Endodermal cell (in vitro differentiated cells): ENCODE measurements around the gene ASPSCR1. TPM values are rescaled to one million over a fixed set of nuclear protein-coding genes. Genes with fewer than 3 reads are reported as not detected.

Source experiments
- DNase-seq: peaks from one replicate; pipeline ENCODE4 v3.0.0-alpha.2; 2017
- H3K27ac ChIP-seq: 2 replicates; pipeline ENCODE4 v1.5.1; 2013; ENCODE audit warnings: mild to moderate bottlenecking, low read depth, low read length, moderate library complexity
- H3K27me3 ChIP-seq: 2 replicates; pipeline ENCODE4 v1.6.1; 2013; ENCODE audit warnings: mild to moderate bottlenecking, low read length, moderate library complexity; ENCODE audit not compliant: insufficient read depth, control insufficient read depth, poor library complexity, severe bottlenecking
- H3K36me3 ChIP-seq: 2 replicates; pipeline ENCODE4 v1.7.0; 2013; ENCODE audit warnings: mild to moderate bottlenecking, low read length, moderate library complexity; ENCODE audit not compliant: control insufficient read depth, insufficient read depth
- H3K4me1 ChIP-seq: one replicate; pipeline ENCODE4 v1.7.0; 2013; ENCODE audit warnings: low read length; ENCODE audit not compliant: control insufficient read depth, insufficient read depth
- H3K4me3 ChIP-seq: 2 replicates; pipeline ENCODE4 v1.5.1; 2013; ENCODE audit warnings: mild to moderate bottlenecking, low read length, moderate library complexity
- H3K9ac ChIP-seq: 2 replicates; pipeline ENCODE4 v1.6.1; 2013; ENCODE audit warnings: mild to moderate bottlenecking, low read length, moderate library complexity; ENCODE audit not compliant: poor library complexity, severe bottlenecking; ENCODE audit errors: extremely low read depth
- H3K9me3 ChIP-seq: 2 replicates; pipeline ENCODE4 v1.6.1; 2013; ENCODE audit warnings: mild to moderate bottlenecking, low read length, moderate library complexity; ENCODE audit not compliant: control insufficient read depth
- H3K27ac Mint-ChIP-seq: 2 replicates; pipeline ENCODE4 v1.8.0; 2020; ENCODE audit warnings: mixed read lengths
- H3K27me3 Mint-ChIP-seq: 2 replicates; pipeline ENCODE4 v1.8.0; 2021; ENCODE audit warnings: mild to moderate bottlenecking, mixed read lengths; ENCODE audit not compliant: insufficient read depth
- H3K36me3 Mint-ChIP-seq: 2 replicates; pipeline ENCODE4 v1.8.0; 2020; ENCODE audit warnings: low read depth, mixed read lengths
- H3K4me1 Mint-ChIP-seq: 2 replicates; pipeline ENCODE4 v1.8.0; 2020; ENCODE audit warnings: mixed read lengths
- H3K4me3 Mint-ChIP-seq: 2 replicates; pipeline ENCODE4 v1.8.0; 2020; ENCODE audit warnings: mild to moderate bottlenecking, moderate library complexity, mixed read lengths
- H3K9me3 Mint-ChIP-seq: 2 replicates; pipeline ENCODE4 v1.8.0; 2020; ENCODE audit warnings: mild to moderate bottlenecking, mixed read lengths
- WGBS, 2 experiments: methylation state at CpG; one replicate each; pipeline versions ENCODE4 v1.1.5 to v1.1.7; 2013; ENCODE audit warnings: missing lambda C conversion rate in 2 of 2, mixed read lengths in 1 of 2; ENCODE audit not compliant: insufficient coverage in 1 of 2, insufficient read length in 1 of 2; 5-methylcytosine and 5-hydroxymethylcytosine counted together
- total RNA-seq, 2 donors: library from RNA; stranded (reverse); fragmentation: NEBNext Ultra II Directional in 1 of 2; extraction: Animal tissue kit (Norgen Biotek cat#: 25700) in 1 of 2; gene quantifications; 2 replicates in 1 of 2; 3 replicates in 1 of 2; pipeline ENCODE4 v1.2.1, GENCODE V29; 2021
- TF ChIP-seq, protein P1 (sequence below): fragments of 200-600 bp; sonication (generic); conservative IDR thresholded peaks from 2 replicates; pipeline ENCODE4 v1.5.0; 2021; ENCODE audit warnings: antibody characterized with exemption, mild to moderate bottlenecking

Gene ASPSCR1
- total RNA-seq, 2 donors from 2014 or later, result 50.8 to 65.4 TPM

DNA sequence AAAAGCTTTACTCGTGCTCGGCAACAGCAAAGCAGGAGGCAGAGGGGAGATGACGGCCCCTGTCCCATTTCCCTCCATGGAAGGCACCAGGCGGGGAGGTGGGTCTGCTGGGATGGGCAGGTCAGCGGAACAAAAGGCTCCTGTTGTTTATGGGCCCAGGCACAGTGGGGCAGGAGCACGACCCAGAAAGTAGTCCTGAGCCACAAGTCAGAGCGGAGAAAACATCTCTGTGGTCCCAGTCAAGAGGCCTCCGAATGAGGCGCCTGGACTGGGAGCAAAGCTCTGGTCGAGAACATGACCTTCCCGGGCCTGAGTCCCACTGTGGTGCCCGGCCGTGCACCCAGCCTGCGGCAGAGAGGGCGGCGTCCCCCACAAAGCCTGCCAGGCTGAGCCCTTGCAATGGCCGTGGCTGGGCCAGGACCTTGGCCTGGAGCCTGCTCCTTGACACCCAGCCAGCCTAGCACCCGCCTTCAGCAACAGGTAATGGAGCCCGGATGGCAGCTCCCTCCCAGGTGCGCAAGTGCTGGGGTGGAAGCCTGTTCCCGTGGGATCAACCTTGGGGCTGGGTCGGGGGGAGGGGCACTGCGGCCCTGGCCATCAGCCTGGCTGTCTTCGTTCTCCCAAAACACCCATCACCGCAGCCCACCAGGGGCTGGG lies 70.6 kb downstream of the ASPSCR1 start:
- H3K36me3 ChIP-seq, result peaks cover 23% of the 10 kb centered on the region
- H3K27me3 ChIP-seq, result no peaks in the 10 kb centered on the region
- no peaks in the 10 kb centered on the region for H3K4me1 ChIP-seq
- peaks cover 4% of the 10 kb centered on the region for H3K4me1 Mint-ChIP-seq
- TF ChIP-seq, protein P1, sequence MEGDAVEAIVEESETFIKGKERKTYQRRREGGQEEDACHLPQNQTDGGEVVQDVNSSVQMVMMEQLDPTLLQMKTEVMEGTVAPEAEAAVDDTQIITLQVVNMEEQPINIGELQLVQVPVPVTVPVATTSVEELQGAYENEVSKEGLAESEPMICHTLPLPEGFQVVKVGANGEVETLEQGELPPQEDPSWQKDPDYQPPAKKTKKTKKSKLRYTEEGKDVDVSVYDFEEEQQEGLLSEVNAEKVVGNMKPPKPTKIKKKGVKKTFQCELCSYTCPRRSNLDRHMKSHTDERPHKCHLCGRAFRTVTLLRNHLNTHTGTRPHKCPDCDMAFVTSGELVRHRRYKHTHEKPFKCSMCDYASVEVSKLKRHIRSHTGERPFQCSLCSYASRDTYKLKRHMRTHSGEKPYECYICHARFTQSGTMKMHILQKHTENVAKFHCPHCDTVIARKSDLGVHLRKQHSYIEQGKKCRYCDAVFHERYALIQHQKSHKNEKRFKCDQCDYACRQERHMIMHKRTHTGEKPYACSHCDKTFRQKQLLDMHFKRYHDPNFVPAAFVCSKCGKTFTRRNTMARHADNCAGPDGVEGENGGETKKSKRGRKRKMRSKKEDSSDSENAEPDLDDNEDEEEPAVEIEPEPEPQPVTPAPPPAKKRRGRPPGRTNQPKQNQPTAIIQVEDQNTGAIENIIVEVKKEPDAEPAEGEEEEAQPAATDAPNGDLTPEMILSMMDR, result no peak
- no peak for DNase-seq
- no peak overlapping the region for H3K9ac ChIP-seq
- H3K9me3 Mint-ChIP-seq, result no peaks in the 10 kb centered on the region
- H3K27me3 Mint-ChIP-seq, result no peaks in the 10 kb centered on the region
- no peak overlapping the region for H3K4me3 Mint-ChIP-seq
- no peak overlapping the region for H3K27ac Mint-ChIP-seq
- no peak overlapping the region for H3K4me3 ChIP-seq
- peaks cover 11% of the 10 kb centered on the region for H3K36me3 Mint-ChIP-seq
- no peaks in the 10 kb centered on the region for H3K9me3 ChIP-seq
- H3K27ac ChIP-seq, result no peak overlapping the region
- 91 to 93% methylated on average over 18 to 25 of the region's 25 CpGs for WGBS, 2 experiments

DNA sequence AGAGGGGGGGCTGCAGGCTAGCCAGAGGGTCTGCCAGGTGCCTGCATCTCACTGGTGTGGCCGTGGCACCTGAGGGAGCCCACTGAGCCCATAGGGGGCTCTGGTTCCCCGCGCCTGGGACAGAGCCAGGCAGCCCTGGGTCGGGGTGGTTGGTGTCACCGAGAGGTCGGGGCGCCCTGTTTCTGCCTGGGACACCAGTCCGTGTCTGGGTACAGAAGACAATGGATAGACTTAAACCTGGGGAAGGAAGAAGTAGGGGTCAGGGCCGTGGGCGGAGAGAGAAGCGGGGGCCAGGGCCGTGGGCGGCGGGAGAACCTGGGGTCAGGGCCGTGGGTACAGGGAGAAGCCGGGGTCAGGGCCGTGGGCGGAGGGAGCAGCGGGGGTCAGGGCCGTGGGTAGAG lies 71.1 kb downstream of the ASPSCR1 start:
- DNase-seq, result no peak
- no peak overlapping the region for H3K4me3 ChIP-seq
- no peaks in the 10 kb centered on the region for H3K27me3 ChIP-seq
- no peaks in the 10 kb centered on the region for H3K9me3 Mint-ChIP-seq
- H3K9me3 ChIP-seq, result no peaks in the 10 kb centered on the region
- no peaks in the 10 kb centered on the region for H3K4me1 ChIP-seq
- peaks cover 11% of the 10 kb centered on the region for H3K36me3 Mint-ChIP-seq
- TF ChIP-seq, protein P1, result no peak
- no peak overlapping the region for H3K4me3 Mint-ChIP-seq
- H3K27ac ChIP-seq, result no peak overlapping the region
- no peaks in the 10 kb centered on the region for H3K27me3 Mint-ChIP-seq
- no peak overlapping the region for H3K27ac Mint-ChIP-seq
- WGBS, 2 experiments, result 94 to 100% methylated on average over 1 to 20 of the region's 20 CpGs
- no peak overlapping the region for H3K9ac ChIP-seq
- H3K36me3 ChIP-seq, result peaks cover 28% of the 10 kb centered on the region
- peaks cover 4% of the 10 kb centered on the region for H3K4me1 Mint-ChIP-seq

- H3K36me3 ChIP-seq, result peaks cover 34% of the 10 kb centered on the region
- no peak overlapping the region for H3K27ac Mint-ChIP-seq
- H3K4me1 Mint-ChIP-seq, result peaks cover 4% of the 10 kb centered on the region
- H3K27me3 ChIP-seq, result no peaks in the 10 kb centered on the region
- H3K4me3 Mint-ChIP-seq, result no peak overlapping the region
- H3K9me3 ChIP-seq, result no peaks in the 10 kb centered on the region
- no peaks in the 10 kb centered on the region for H3K27me3 Mint-ChIP-seq
- H3K27ac ChIP-seq, result no peak overlapping the region
- TF ChIP-seq, protein P1, result no peak
- WGBS, 2 experiments, result 94% methylated on average over 3 to 6 of the region's 8 CpGs
- H3K4me1 ChIP-seq, result no peaks in the 10 kb centered on the region
- no peaks in the 10 kb centered on the region for H3K9me3 Mint-ChIP-seq
- no peak for DNase-seq
- no peak overlapping the region for H3K4me3 ChIP-seq
- peaks cover 11% of the 10 kb centered on the region for H3K36me3 Mint-ChIP-seq
- H3K9ac ChIP-seq, result no peak overlapping the region
Measured at GRCh38 chr17:82049106-82049505, 71.7 kb downstream of the ASPSCR1 start.
